C1 segment of cervical spinal cord (tissue), 14 donors: ENCODE results near the gene TLK1.
"Not testable (repeated sequence)": the region's sequence is repeated elsewhere in the genome, so short reads cannot be mapped to it uniquely, and the experiment has no call there.

Source experiments
- DNase-seq, 14 donors: peaks; one replicate each; lab custom pipeline; 2025; lab: John Stamatoyannopoulos, UW

Gene TLK1

GRCh38 chr2:171146071-171146470, 14.6 kb downstream of the TLK1 start:
- DNase-seq: no peak

DNA sequence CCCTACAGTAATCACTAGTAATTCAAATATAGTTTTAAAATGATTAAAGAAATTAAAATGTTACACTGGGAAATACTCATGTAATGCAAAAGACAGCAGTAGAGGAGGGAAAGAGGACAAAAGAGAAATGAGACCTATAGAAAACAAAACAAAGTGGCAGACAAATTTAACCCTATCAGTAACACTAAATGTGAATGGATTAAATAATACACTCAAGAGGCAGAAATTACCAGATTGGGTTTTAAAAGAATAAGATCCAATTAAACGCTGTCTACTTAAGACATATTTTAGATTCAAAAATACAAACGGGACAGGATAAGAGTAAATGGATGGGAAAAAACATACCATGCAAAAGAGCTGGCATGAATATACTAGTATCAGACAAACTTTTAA, 17.0 kb downstream of the TLK1 start:
- DNase-seq: no peak

DNA sequence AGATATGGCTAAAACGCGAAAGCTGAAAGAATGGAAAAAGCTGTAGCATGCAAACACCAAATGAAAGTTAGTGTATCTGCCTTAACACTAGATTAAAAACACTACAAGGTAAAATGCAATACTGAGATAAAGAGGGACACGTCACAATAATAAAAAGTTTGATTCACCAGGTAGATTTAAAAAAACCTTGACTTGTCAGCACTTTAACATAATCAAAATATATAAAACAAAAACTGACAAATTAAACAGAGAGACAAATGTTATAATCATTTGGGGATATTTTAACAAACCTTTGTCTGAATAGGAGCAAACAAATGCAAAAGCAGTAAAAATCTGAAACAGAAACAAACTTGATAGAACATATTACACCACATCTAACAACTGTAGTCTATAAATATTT, 18.3 kb downstream of the TLK1 start:
- no peak for DNase-seq

DNA sequence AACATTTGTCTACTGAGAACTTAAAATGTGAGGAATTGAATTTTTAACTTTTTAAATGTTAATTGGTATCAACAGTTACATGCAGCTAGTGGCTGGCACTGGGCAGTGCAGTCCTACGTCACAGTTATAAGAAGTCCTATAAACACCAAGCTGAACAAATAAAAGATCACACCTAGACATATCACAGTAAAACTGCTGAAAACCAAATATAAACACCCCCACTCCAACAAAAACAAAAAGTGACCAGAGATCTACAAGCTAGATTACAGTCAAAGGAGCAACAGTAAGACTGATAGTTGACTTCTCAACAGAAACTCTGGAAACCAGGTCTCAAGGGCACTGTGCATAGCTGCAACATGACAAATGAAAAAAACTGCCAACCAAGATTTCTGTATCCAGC, 19.4 kb downstream of the TLK1 start:
- DNase-seq: no peak

GRCh38 chr2:171139860-171140259, 20.8 kb downstream of the TLK1 start:
- DNase-seq: no peak

DNA sequence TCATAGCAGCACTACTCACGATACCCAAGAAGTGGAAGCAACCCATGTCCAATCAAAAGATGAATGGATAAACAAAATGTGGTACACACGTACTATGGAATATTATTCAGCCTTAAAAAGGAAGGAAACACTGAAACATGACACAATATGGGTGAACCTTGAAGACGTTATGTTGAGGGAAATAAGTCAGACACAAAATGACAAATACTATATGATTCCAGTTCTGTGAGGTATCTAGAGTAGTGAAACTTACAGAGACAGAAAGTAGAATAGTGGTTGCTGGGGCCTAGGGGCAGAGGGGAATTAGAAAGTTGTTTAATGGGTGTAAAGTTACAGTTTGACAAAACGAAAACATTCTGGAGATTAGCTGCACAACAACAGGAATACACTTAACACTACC, 24.7 kb downstream of the TLK1 start:
- no peak for DNase-seq

DNA sequence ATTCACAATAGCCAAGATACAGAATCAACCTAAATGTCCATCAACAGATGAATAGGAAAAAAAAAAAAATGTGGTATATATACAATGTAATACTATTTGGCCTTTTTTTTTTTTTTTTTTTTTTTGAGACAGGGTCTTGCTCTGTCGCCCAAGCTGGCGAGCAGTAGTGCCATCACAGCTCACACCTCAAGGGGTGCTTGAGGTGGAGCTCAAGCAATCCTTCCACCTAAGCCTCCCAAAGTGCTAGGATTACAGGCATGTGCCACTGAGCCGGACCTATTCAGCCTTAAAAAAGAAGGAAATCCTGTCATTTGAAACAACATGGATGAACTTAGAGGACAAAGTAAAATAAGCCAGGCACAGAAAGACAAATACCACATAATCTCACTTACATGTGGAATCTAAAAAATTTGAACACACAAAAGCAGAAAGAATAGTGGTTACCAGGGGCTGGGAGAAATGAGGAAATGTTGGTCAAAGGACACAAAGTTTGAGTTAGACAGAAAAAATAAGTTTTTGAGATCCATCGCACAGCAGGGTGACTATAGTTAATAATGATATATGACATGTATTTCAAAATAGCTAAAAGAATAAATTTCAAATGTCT, 26.0 kb downstream of the TLK1 start:
- no peak for DNase-seq

GRCh38 chr2:171132086-171132485, 28.6 kb downstream of the TLK1 start:
- no peak for DNase-seq

DNA sequence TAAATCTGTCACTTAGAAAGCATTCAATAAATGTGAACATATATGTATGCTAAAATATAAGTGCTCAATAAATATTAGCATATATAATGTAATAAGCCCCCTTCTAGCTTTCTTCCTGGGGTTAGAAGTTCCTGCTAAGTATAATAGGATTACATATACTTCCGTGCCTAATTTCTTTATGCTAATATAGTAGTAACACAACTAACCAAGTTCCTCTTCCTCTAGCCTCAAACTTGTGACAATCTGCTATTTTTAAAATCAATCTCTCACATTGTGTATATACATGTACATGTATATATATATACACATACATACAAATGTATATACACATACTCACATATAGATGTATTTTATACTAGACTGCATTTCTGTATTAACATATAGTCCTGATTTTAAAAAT, 32.2 kb downstream of the TLK1 start:
- DNase-seq: no peak

GRCh38 chr2:171124541-171124940, 36.2 kb downstream of the TLK1 start:
- no peak for DNase-seq

DNA sequence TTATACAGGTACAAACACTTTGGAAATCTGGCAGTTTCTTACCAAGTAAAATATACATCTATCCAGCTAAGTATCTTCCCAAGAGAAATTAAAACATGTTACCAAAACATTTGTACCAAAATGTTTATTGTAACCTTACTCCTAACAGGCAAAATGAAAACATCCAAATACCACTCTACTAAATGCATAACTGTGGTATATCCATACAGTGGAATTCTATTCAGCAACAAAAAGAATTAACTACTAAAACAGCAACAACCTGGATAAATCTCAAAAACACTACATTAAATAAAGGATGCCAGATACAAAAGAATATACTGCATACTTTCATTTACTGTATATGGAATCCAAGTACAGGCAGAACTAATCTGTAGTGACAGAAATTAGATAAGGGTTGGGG, 51.1 kb downstream of the TLK1 start:
- no peak for DNase-seq

GRCh38 chr2:171109020-171109419, 51.7 kb downstream of the TLK1 start:
- no peak for DNase-seq

GRCh38 chr2:171107803-171108202, 52.9 kb downstream of the TLK1 start:
- DNase-seq: no peak

DNA sequence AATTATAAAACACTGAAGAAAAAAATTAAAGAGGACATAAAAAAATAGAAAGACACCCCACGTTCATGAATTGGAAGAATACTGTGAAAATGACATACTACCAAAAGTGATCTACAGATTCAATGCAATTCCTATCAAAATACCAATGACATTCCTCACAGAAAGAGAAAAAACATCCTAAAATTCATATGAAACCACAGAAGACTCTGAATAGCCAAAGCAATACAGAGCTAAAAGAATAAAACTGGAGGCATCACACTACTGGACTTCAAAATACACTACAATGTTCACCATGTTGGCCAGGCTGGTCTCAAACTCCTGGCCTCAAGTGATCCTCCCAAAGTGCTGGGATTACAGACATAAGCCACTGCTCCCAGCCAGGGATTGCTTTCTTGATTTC, 56.3 kb downstream of the TLK1 start:
- no peak for DNase-seq

- DNase-seq: no peak
Observed at GRCh38 chr2:171102802-171103201, 57.9 kb downstream of the TLK1 start.

GRCh38 chr2:171100370-171100769, 60.3 kb downstream of the TLK1 start:
- DNase-seq: no peak

DNA sequence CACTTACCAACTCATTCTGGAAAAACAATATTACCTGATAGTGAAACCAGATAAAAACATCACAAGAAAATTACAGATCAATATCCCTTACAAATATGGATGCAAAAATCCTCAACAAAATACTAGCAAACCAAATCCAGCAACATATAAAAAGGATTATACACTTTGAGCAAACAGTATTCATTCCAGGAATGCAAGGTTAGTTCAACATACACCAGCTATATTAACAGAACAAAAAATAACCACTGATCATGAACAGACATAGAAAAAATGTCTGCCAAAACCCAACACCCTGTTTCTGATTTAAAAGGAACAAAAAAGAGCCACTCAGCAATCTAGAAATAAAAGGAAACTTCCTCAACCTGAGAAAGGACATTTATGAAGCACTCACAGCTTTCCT, 62.1 kb downstream of the TLK1 start:
- no peak for DNase-seq

- no peak for DNase-seq
Observed at GRCh38 chr2:171095014-171095582, 65.6 kb downstream of the TLK1 start.

- not testable (repeated sequence) for DNase-seq
Observed at GRCh38 chr2:171091517-171091916, 69.2 kb downstream of the TLK1 start.

DNA sequence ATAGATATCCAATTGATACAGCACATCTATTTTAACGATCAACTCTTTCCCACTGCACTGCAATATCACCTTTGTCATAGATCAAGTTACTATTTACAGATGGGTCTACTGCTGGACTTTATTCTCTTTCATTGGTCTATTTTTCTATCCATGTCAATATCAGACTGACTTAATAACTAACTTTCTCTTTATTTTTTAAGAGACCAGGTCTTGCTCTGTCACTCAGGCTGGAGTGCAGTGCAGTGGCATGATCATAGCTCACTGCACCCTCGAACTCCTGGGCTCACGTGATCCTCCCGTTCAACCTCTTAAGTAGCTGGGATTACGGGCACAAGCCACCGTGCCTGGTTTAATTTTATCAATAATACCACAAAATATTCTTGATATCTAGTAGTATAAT, 71.2 kb downstream of the TLK1 start:
- DNase-seq: no peak

DNA sequence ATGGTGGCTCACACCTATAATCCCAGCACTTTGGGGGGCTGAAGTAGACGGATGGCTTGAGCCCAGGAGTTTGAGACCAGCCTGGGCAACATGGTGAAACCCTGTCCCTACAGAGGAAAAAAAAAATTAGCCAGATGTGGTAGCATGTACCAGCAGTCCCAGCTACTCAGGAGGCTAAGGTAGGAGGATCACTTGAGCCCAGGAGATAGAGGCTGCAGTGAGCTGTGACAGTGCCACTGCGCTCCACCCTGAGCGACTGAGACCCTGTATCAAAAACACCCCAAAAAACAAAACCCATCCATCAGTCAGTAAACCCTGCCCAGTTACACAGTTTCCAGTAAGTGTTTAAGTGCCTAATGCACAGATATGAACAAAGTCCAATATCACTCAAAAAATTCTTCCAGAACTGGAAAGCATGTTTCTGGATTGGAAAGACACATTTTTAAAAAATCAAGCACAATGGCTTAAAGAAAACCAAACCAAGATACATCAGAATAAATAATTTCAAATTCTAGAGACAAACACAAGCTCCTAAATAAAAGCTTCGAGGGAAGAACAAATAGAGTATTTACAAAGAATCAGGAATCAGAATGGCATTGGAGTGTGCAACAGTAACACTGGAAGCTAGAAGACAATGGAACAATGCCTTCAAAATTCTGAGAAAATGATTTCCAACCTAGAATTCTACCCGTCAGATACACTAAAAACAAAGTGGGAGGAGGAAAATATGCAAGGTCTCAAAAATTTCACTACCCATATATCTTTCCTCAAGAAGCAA, 72.4 kb downstream of the TLK1 start:
- DNase-seq: no peak

DNA sequence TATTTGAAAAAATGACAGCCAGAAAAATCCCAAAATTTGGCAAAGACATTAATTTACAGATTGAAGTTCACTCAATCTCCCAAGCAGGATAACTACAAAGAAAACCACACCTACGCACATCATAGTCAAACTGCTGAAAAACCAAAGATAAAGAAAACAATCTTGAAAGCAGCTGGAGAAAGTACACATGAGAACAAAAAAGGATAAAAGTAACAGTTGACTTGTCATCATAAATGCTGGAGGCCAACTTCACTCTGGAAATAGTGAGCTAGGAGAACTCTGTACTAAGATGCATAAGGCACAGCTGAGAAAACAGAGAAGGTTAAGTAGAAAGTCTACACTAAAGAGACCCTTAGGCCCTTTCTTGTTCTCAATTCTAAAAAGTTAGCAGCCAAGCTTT, 73.1 kb downstream of the TLK1 start:
- DNase-seq: no peak
